ENCODE data around the gene CDC42BPB. TPM values are rescaled to one million over a fixed set of nuclear protein-coding genes. Genes with fewer than 3 reads are reported as not detected.
A peak's percentile ranks its signal among the peaks of the same experiment; 100 is the strongest.

CDC42BPB gene
- total and polyA plus RNA-seq, 2 of the 13 experiments (the other 11 are each of a cell fraction or from before 2014, with no cell fraction given): 19.7 to 32.3 TPM

DNA sequence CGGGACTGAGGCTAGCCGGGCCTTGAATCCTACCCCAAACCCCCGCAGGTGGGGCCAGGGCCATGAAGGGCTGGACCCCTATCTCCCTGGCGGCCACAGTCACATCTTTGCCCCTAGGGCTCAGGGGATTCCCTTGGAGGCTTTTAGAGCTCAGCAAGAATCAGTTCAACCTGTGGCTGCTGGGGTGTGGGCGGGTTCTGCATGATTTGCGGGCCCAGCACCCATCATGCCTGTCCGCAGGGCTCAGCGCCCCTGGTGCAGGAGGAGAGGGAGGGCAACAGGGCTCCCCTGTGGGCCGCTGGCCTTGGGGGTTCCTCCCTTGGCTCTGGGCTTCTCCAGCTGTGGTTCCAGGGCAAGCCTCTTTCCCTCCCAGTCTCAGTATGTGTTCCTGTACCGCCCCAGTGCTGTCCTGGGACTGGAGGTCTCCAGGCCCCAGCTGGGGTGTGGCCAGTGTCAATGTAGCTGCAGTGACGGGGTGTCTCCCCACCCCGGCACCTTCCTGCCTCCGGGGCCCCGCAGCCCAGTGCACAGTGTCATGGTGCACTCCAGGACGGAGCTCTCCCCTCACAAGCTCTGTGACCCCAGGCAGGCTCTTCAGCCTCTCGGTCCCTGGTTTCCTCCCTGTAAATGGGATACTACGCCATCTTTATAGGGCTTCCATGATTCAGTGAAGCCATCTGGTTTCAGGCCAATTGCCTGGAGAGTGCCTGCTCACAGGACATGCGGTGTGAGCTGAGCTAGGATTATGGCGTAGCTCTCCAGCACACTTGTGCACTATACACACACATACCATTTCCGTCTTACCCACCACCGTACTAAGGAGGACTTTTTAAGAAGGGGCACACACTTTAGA is 16.8 kb upstream of the CDC42BPB start:
- intact Hi-C loops (cut with micrococcal nuclease; ENCODE audit: unreplicated experiment): no loop called here
- in situ Hi-C loops (cut with HindIII; ENCODE audit: extremely low pct_ligation_motif_present, low pct_unique_long_range_greater_than_20kb): no loop called here
- H4K20me1 ChIP-seq (ENCODE audit: insufficient read depth, low read length): no peaks in the 10 kb centered on the region
- ATAC-seq: peak; percentile 8
- peaks cover 73% of the 10 kb centered on the region for H3K4me1 ChIP-seq (ENCODE audit: insufficient read depth, low read length)
- CTCF ChIA-PET (ENCODE audit: low intra/inter-chr PET ratio, low total read pairs): interaction anchor here (0.9 kb wide), 1 partner anchor 42 kb away, joined by 3 read pairs; no protein-coding TSS in a partner anchor
- H3K27ac ChIP-seq (ENCODE audit: extremely low read length, insufficient read depth, low read length): no peak overlapping the region
- peaks cover 5 to 43% of the 10 kb centered on the region in 2 experiments; a peak in 4 of 5 replicates for H3K27me3 ChIP-seq (ENCODE audit: control insufficient read depth in 1 of 2, insufficient read depth in 2 of 2, low read length in 2 of 2)
- BruUV-seq (replicated peaks): no TSS peak
- peak overlapping the region; percentile 76 for H3K4me2 ChIP-seq (ENCODE audit: low read depth, low read length)
- H3K79me2 ChIP-seq (ENCODE audit: insufficient read depth, low read length): no peaks in the 10 kb centered on the region
- H3K36me3 ChIP-seq (replicated peaks in 1 of 2; ENCODE audit: control insufficient read depth in 1 of 2, insufficient read depth in 2 of 2, low read length in 2 of 2): no peaks in the 10 kb centered on the region
- H2AFZ ChIP-seq (ENCODE audit: low read length): no peak overlapping the region
- 12% methylated on average over 9 of the region's 21 CpGs for WGBS (ENCODE audit: low lambda C conversion rate)
- no peak for DNase-seq (ENCODE audit: low spot score)
- H3K9ac ChIP-seq (ENCODE audit: insufficient read depth, low read depth, low read length): peak overlapping the region; percentile 32; the same call in 1 of the 2 replicates
- peak overlapping the region; percentile 5 to 76 (median 62) for H3K4me3 ChIP-seq (replicated peaks in 1 of 3; ENCODE audit: insufficient read depth in 1 of 3, low read depth in 2 of 3, low read length in 3 of 3)
- H3K9me3 ChIP-seq (ENCODE audit: low read length): no peaks in the 10 kb centered on the region
- POLR2A ChIA-PET: interaction anchor here (0.6 to 3.1 kb wide), 7 partner anchors 21 to 379 kb away, joined by 3 to 26 read pairs (median 9); partner anchors contain the start of genes EIF5 and EXOC3L4
- FAIRE-seq: no peak
- TF ChIP-seq PRDM10 (CRISPR knock-in tag; IDR thresholded peaks at IDR 0.05; ENCODE audit: low read depth): no peak
- peak; percentile 9; the same call in 1 of the 2 replicates for TF ChIP-seq PHF21A (CRISPR knock-in tag; IDR thresholded peaks at IDR 0.05)
- TF ChIP-seq ZFX (CRISPR knock-in tag; IDR thresholded peaks at IDR 0.05; ENCODE audit: low read depth): 0 out of 2 replicates have a peak, but pooled peaks have one; percentile 7
- TF ChIP-seq ZNF337 (CRISPR knock-in tag; IDR thresholded peaks at IDR 0.05; ENCODE audit: borderline replicate concordance, low read depth): 0 out of 2 replicates have a peak, but pooled peaks have one; percentile 56
- TF ChIP-seq ZBTB38 (CRISPR knock-in tag; IDR thresholded peaks at IDR 0.05): 0 out of 2 replicates have a peak, but pooled peaks have one; percentile 17
- no peak; the same call in 1 of the 2 replicates for TF ChIP-seq NR2F6 (IDR thresholded peaks at IDR 0.05)
- TF ChIP-seq NR2F6 (CRISPR knock-in tag; IDR thresholded peaks at IDR 0.05): 0 out of 2 replicates have a peak, but pooled peaks have one; percentile 1
- 0 out of 2 replicates have a peak, but pooled peaks have one; percentile 10 for TF ChIP-seq FOXC1 (CRISPR knock-in tag; IDR thresholded peaks at IDR 0.05; ENCODE audit: borderline replicate concordance)
- TF ChIP-seq, protein P1, sequence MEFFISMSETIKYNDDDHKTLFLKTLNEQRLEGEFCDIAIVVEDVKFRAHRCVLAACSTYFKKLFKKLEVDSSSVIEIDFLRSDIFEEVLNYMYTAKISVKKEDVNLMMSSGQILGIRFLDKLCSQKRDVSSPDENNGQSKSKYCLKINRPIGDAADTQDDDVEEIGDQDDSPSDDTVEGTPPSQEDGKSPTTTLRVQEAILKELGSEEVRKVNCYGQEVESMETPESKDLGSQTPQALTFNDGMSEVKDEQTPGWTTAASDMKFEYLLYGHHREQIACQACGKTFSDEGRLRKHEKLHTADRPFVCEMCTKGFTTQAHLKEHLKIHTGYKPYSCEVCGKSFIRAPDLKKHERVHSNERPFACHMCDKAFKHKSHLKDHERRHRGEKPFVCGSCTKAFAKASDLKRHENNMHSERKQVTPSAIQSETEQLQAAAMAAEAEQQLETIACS (CRISPR knock-in tag; IDR thresholded peaks at IDR 0.05): no peak
- TF ChIP-seq ZNF136 (CRISPR knock-in tag; IDR thresholded peaks at IDR 0.05; ENCODE audit: low read depth): no peak
- TF ChIP-seq ZNF614 (CRISPR knock-in tag; IDR thresholded peaks at IDR 0.05; ENCODE audit: borderline replicate concordance): 0 out of 2 replicates have a peak, but pooled peaks have one; percentile 6
- 0 out of 2 replicates have a peak, but pooled peaks have one; percentile 12 for TF ChIP-seq DZIP1 (CRISPR knock-in tag; IDR thresholded peaks at IDR 0.05)
- no peak for TF ChIP-seq ZNF616 (CRISPR knock-in tag; IDR thresholded peaks at IDR 0.05; ENCODE audit: low read depth)
- TF ChIP-seq, protein P2, sequence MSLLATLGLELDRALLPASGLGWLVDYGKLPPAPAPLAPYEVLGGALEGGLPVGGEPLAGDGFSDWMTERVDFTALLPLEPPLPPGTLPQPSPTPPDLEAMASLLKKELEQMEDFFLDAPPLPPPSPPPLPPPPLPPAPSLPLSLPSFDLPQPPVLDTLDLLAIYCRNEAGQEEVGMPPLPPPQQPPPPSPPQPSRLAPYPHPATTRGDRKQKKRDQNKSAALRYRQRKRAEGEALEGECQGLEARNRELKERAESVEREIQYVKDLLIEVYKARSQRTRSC (CRISPR knock-in tag; IDR thresholded peaks at IDR 0.05; ENCODE audit: low read depth): no peak
